K562 (cell line): ENCODE results near the gene PSMD8. TPM values are rescaled to one million over a fixed set of nuclear protein-coding genes. Genes with fewer than 3 reads are reported as not detected.

Source experiments
- CBX1 ChIP-seq: sonication (generic); IDR thresholded peaks from 2 replicates; pipeline ENCODE4 v1.6.1; 2016; ENCODE audit warnings: antibody characterized with exemption, low read depth, mild to moderate bottlenecking
- KDM1A ChIP-seq, 2 experiments: fragments of 450-650 bp; IDR thresholded peaks; 2 replicates each; pipeline ENCODE4 v1.6.1; 2016; ENCODE audit warnings: mild to moderate bottlenecking in 2 of 2
- MEIS2 ChIP-seq: fragments of 450-650 bp; IDR thresholded peaks from 2 replicates; pipeline ENCODE4 v1.6.1; 2014; ENCODE audit warnings: mild to moderate bottlenecking; ENCODE audit not compliant: partially characterized antibody
- NCOA1 ChIP-seq: fragments of 450-650 bp; IDR thresholded peaks from 2 replicates; pipeline ENCODE4 v1.6.1; 2016; ENCODE audit warnings: low read depth
- SRSF1 ChIP-seq: fragments of 200-400 bp; formaldehyde crosslinking; IDR thresholded peaks from 2 replicates; pipeline ENCODE4 v1.6.1; 2017; ENCODE audit warnings: mild to moderate bottlenecking, low read depth, low read length, moderate library complexity
- TFAP4 ChIP-seq: sonication (generic); formaldehyde crosslinking; IDR thresholded peaks from 2 replicates; pipeline ENCODE4 v1.8.0; 2022; ENCODE audit warnings: missing genetic modification reagents, mild to moderate bottlenecking, moderate library complexity, borderline replicate concordance
- TOE1 ChIP-seq, 2 experiments: fragments of 450-650 bp in 1 of 2; sonication (generic) in 1 of 2; formaldehyde crosslinking in 1 of 2; IDR thresholded peaks; 2 replicates each; pipeline versions ENCODE4 v1.7.1 to v1.8.0; 2016 to 2022; ENCODE audit warnings: borderline replicate concordance in 2 of 2, mild to moderate bottlenecking in 2 of 2, antibody characterized with exemption in 1 of 2, inconsistent platforms in 1 of 2, low read depth in 1 of 2, missing genetic modification reagents in 1 of 2, moderate library complexity in 1 of 2
- XRCC5 ChIP-seq: fragments of 200-400 bp; formaldehyde crosslinking; IDR thresholded peaks from 2 replicates; pipeline ENCODE4 v1.6.1; 2017; ENCODE audit warnings: low read depth, mild to moderate bottlenecking, low read length
- YY1 ChIP-seq, 3 experiments: IDR thresholded peaks; 2 replicates each; pipeline ENCODE4 v1.6.1; 2011; ENCODE audit warnings: low read length in 2 of 3, mild to moderate bottlenecking in 2 of 3, moderate library complexity in 2 of 3, borderline replicate concordance in 1 of 3, control low read depth in 1 of 3, low read depth in 1 of 3; ENCODE audit not compliant: insufficient read depth in 3 of 3, insufficient replicate concordance in 2 of 3, control insufficient read depth in 1 of 3, insufficient read length in 1 of 3; ENCODE audit errors: extremely low read depth in 1 of 3
- ZNF12 ChIP-seq: sonication (generic); formaldehyde crosslinking; IDR thresholded peaks from 2 replicates; pipeline ENCODE4 v1.4.0; 2020; ENCODE audit warnings: mild to moderate bottlenecking, missing genetic modification reagents
- ZNF253 ChIP-seq: fragments of 250-450 bp; sonication (Bioruptor Pico); conservative IDR thresholded peaks from 2 replicates; pipeline ENCODE4 v1.6.1; 2021; ENCODE audit warnings: mild to moderate bottlenecking
- ZNF445 ChIP-seq: fragments of 250-450 bp; sonication (Bioruptor Pico); IDR thresholded peaks from 2 replicates; pipeline ENCODE4 v1.4.0; 2020; ENCODE audit warnings: low read depth, mild to moderate bottlenecking, moderate library complexity
- ZNF551 ChIP-seq: fragments of 250-450 bp; sonication (Bioruptor Pico); IDR thresholded peaks from 2 replicates; pipeline ENCODE4 v1.5.0; 2021; ENCODE audit warnings: mild to moderate bottlenecking, moderate library complexity
- ZNF586 ChIP-seq: fragments of 450-650 bp; formaldehyde crosslinking; conservative IDR thresholded peaks from 2 replicates; pipeline ENCODE4 v1.4.0; 2020; ENCODE audit warnings: mild to moderate bottlenecking, moderate library complexity
- ZNF699 ChIP-seq: fragments of 250-450 bp; sonication (Bioruptor Pico); IDR thresholded peaks from 2 replicates; pipeline ENCODE4 v1.8.0; 2021; ENCODE audit warnings: mild to moderate bottlenecking, moderate library complexity; ENCODE audit not compliant: insufficient replicate concordance
- ZNF764 ChIP-seq: fragments of 250-450 bp; sonication (Bioruptor Pico); IDR thresholded peaks from 2 replicates; pipeline ENCODE4 v1.4.0; 2020; ENCODE audit warnings: low read depth, mild to moderate bottlenecking, moderate library complexity
- polyA plus RNA-seq, 8 experiments: library from polyadenylated mRNA; depleted of rRNA in 4 of 8; stranded (reverse) in 5 of 8; unstranded in 3 of 8; fragments of >200 nt; fragmentation: Nextera tagmentation in 2 of 8; fragmentation: Illumina TruSeq in 1 of 8; extraction: Ambion mirVana in 2 of 8; extraction: Trizol in 1 of 8; gene quantifications; 2 replicates each; pipeline versions ENCODE4 v1.2.1 to v1.2.3, GENCODE V29; 2011 to 2014; ENCODE audit warnings: inconsistent platforms in 1 of 8, missing spikeins in 1 of 8
- total RNA-seq, 7 experiments: library from RNA; depleted of rRNA in 6 of 7; stranded (reverse); fragments of >200 nt in 6 of 7; fragmentation: Illumina TruSeq in 2 of 7; extraction: Trizol in 2 of 7; gene quantifications; 2 replicates each; pipeline versions ENCODE4 v1.2.1 to v1.2.3, GENCODE V29; 2011 to 2021; ENCODE audit warnings: low replicate concordance in 1 of 7
- TF ChIP-seq, protein P1 (sequence below): sonication (generic); formaldehyde crosslinking; IDR thresholded peaks from 2 replicates; pipeline ENCODE4 v1.8.0; 2023; ENCODE audit warnings: missing genetic modification reagents, mild to moderate bottlenecking, borderline replicate concordance
- TF ChIP-seq, protein P2 (sequence below), 2 experiments: IDR thresholded peaks; 2 replicates each; pipeline ENCODE4 v1.6.1; 2011; ENCODE audit warnings: borderline replicate concordance in 1 of 2, control low read depth in 1 of 2, low read depth in 1 of 2, low read length in 1 of 2, mild to moderate bottlenecking in 1 of 2, mixed read lengths in 1 of 2, moderate library complexity in 1 of 2; ENCODE audit not compliant: insufficient read depth in 1 of 2, insufficient read length in 1 of 2, poor library complexity in 1 of 2, severe bottlenecking in 1 of 2; ENCODE audit errors: extremely low read depth in 1 of 2

The PSMD8 gene
- total and polyA plus RNA-seq, 9 of the 15 experiments (the other 6 are each of a cell fraction or from before 2014, with no cell fraction given): 130 to 583 (median 315) TPM

DNA sequence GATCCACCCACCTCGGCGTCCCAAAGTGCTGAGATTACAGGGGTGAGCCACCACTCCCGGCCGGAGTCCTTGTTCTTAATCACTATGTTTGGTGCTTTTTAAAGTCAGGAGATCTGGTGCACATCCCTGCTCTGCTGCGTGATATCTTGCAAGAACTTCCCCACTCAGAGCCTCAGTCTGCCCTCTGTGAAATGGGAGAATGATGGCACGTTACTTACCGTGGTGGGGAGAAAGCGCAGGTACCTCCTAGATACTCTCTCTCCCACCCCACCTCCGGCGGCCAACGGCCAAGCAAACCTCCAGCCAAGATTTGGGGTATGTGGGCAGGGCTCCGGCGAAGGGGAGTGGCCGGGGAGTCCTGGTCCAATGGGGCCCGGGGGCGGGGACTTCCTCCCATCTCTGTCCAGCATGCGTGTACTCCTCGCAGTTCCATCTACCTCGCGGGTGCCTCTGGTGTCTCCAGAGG lies 58.9 kb downstream of the PSMD8 start, which contains the start of gene RYR1 (continued):
- no peak for TF ChIP-seq TOE1 (IDR thresholded peaks at IDR 0.05; ENCODE audit: borderline replicate concordance)
- TF ChIP-seq TOE1 (CRISPR knock-in tag; IDR thresholded peaks at IDR 0.05; ENCODE audit: borderline replicate concordance, low read depth): no peak
- TF ChIP-seq MEIS2: no peak
- TF ChIP-seq ZNF586 (CRISPR knock-in tag): no peak
- no peak for TF ChIP-seq ZNF445
- 0 out of 2 replicates have a peak, but pooled peaks have one; percentile 21 for TF ChIP-seq TFAP4 (CRISPR knock-in tag)
- no peak for TF ChIP-seq ZNF551 (CRISPR knock-in tag)
- TF ChIP-seq, protein P1, sequence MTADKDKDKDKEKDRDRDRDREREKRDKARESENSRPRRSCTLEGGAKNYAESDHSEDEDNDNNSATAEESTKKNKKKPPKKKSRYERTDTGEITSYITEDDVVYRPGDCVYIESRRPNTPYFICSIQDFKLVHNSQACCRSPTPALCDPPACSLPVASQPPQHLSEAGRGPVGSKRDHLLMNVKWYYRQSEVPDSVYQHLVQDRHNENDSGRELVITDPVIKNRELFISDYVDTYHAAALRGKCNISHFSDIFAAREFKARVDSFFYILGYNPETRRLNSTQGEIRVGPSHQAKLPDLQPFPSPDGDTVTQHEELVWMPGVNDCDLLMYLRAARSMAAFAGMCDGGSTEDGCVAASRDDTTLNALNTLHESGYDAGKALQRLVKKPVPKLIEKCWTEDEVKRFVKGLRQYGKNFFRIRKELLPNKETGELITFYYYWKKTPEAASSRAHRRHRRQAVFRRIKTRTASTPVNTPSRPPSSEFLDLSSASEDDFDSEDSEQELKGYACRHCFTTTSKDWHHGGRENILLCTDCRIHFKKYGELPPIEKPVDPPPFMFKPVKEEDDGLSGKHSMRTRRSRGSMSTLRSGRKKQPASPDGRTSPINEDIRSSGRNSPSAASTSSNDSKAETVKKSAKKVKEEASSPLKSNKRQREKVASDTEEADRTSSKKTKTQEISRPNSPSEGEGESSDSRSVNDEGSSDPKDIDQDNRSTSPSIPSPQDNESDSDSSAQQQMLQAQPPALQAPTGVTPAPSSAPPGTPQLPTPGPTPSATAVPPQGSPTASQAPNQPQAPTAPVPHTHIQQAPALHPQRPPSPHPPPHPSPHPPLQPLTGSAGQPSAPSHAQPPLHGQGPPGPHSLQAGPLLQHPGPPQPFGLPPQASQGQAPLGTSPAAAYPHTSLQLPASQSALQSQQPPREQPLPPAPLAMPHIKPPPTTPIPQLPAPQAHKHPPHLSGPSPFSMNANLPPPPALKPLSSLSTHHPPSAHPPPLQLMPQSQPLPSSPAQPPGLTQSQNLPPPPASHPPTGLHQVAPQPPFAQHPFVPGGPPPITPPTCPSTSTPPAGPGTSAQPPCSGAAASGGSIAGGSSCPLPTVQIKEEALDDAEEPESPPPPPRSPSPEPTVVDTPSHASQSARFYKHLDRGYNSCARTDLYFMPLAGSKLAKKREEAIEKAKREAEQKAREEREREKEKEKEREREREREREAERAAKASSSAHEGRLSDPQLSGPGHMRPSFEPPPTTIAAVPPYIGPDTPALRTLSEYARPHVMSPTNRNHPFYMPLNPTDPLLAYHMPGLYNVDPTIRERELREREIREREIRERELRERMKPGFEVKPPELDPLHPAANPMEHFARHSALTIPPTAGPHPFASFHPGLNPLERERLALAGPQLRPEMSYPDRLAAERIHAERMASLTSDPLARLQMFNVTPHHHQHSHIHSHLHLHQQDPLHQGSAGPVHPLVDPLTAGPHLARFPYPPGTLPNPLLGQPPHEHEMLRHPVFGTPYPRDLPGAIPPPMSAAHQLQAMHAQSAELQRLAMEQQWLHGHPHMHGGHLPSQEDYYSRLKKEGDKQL (CRISPR knock-in tag): no peak
- TF ChIP-seq NCOA1: no peak; the same call in 1 of the 2 replicates
- TF ChIP-seq ZNF12: no peak
- TF ChIP-seq CBX1: peak; percentile 84; the same call in 1 of the 2 replicates
- TF ChIP-seq KDM1A (IDR thresholded peaks at IDR 0.05): peak; percentile 89 to 92
- no peak for TF ChIP-seq SRSF1
- no peak for TF ChIP-seq ZNF253 (CRISPR knock-in tag)
- TF ChIP-seq ZNF699 (CRISPR knock-in tag): no peak
- TF ChIP-seq YY1 (IDR thresholded peaks at IDR 0.05; ENCODE audit: borderline replicate concordance in 1 of 3, control insufficient read depth in 1 of 3, extremely low read depth in 1 of 3, insufficient read depth in 3 of 3, insufficient read length in 1 of 3, insufficient replicate concordance in 2 of 3, low read depth in 1 of 3, low read length in 2 of 3): no peak
- TF ChIP-seq, protein P2, sequence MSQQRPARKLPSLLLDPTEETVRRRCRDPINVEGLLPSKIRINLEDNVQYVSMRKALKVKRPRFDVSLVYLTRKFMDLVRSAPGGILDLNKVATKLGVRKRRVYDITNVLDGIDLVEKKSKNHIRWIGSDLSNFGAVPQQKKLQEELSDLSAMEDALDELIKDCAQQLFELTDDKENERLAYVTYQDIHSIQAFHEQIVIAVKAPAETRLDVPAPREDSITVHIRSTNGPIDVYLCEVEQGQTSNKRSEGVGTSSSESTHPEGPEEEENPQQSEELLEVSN (IDR thresholded peaks at IDR 0.05; ENCODE audit: borderline replicate concordance in 1 of 2, extremely low read depth in 1 of 2, insufficient read depth in 1 of 2, insufficient read length in 1 of 2, low read depth in 1 of 2, low read length in 1 of 2, poor library complexity in 1 of 2, severe bottlenecking in 1 of 2): peak in 1 of 2 experiments; percentile 65
- no peak for TF ChIP-seq ZNF764 (CRISPR knock-in tag)
- 0 out of 2 replicates have a peak, but pooled peaks have one; percentile 11 for TF ChIP-seq XRCC5
